ENCODE measurements around the gene RNU5D-1. TPM values are rescaled to one million over a fixed set of nuclear protein-coding genes. Genes with fewer than 3 reads are reported as not detected.

Gene RNU5D-1
- total and polyA plus RNA-seq, 10 of the 15 experiments (the other 5 are each of a cell fraction or from before 2014, with no cell fraction given): not detected

GRCh38 chr1:44694863-44695478 lies 36.0 kb downstream of the RNU5D-1 start (continued):
- TF ChIP-seq, protein P1, sequence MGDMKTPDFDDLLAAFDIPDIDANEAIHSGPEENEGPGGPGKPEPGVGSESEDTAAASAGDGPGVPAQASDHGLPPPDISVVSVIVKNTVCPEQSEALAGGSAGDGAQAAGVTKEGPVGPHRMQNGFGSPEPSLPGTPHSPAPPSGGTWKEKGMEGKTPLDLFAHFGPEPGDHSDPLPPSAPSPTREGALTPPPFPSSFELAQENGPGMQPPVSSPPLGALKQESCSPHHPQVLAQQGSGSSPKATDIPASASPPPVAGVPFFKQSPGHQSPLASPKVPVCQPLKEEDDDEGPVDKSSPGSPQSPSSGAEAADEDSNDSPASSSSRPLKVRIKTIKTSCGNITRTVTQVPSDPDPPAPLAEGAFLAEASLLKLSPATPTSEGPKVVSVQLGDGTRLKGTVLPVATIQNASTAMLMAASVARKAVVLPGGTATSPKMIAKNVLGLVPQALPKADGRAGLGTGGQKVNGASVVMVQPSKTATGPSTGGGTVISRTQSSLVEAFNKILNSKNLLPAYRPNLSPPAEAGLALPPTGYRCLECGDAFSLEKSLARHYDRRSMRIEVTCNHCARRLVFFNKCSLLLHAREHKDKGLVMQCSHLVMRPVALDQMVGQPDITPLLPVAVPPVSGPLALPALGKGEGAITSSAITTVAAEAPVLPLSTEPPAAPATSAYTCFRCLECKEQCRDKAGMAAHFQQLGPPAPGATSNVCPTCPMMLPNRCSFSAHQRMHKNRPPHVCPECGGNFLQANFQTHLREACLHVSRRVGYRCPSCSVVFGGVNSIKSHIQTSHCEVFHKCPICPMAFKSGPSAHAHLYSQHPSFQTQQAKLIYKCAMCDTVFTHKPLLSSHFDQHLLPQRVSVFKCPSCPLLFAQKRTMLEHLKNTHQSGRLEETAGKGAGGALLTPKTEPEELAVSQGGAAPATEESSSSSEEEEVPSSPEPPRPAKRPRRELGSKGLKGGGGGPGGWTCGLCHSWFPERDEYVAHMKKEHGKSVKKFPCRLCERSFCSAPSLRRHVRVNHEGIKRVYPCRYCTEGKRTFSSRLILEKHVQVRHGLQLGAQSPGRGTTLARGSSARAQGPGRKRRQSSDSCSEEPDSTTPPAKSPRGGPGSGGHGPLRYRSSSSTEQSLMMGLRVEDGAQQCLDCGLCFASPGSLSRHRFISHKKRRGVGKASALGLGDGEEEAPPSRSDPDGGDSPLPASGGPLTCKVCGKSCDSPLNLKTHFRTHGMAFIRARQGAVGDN (IDR thresholded peaks at IDR 0.05): no peak
- TF ChIP-seq TCF7 (IDR thresholded peaks at IDR 0.05; ENCODE audit: borderline replicate concordance) (no peak), RAD21 (IDR thresholded peaks at IDR 0.05; ENCODE audit: insufficient read depth, low read depth, low read length) (0 out of 2 replicates have a peak, but pooled peaks have one; percentile 12), E2F4 (IDR thresholded peaks at IDR 0.05; ENCODE audit: low read depth, low read length) (no peak), ZNF207 (IDR thresholded peaks at IDR 0.05; ENCODE audit: borderline replicate concordance) (no peak), IKZF2 (IDR thresholded peaks at IDR 0.05) (peak in 1 of 2 experiments; percentile 20; a peak in 1 of 4 replicates), GABPA (IDR thresholded peaks at IDR 0.05; ENCODE audit: low read depth) (no peak), FOXK2 (IDR thresholded peaks at IDR 0.05) (no peak), SMAD1 (IDR thresholded peaks at IDR 0.05; ENCODE audit: low read depth, partially characterized antibody) (no peak), JUNB (IDR thresholded peaks at IDR 0.05) (no peak), CBFB (IDR thresholded peaks at IDR 0.05; ENCODE audit: low read depth) (peak; percentile 69; the same call in 1 of the 2 replicates), TAF1 (IDR thresholded peaks at IDR 0.05; ENCODE audit: borderline replicate concordance, low read depth, low read length) (no peak), EZH2 (IDR thresholded peaks at IDR 0.05; ENCODE audit: borderline replicate concordance, control insufficient read depth, low read depth, low read length) (no peak), TBL1XR1 (IDR thresholded peaks at IDR 0.05; ENCODE audit: low read depth, low read length) (no peak), NKRF (conservative IDR thresholded peaks at IDR 0.05) (no peak)
- TF ChIP-seq, protein P2, sequence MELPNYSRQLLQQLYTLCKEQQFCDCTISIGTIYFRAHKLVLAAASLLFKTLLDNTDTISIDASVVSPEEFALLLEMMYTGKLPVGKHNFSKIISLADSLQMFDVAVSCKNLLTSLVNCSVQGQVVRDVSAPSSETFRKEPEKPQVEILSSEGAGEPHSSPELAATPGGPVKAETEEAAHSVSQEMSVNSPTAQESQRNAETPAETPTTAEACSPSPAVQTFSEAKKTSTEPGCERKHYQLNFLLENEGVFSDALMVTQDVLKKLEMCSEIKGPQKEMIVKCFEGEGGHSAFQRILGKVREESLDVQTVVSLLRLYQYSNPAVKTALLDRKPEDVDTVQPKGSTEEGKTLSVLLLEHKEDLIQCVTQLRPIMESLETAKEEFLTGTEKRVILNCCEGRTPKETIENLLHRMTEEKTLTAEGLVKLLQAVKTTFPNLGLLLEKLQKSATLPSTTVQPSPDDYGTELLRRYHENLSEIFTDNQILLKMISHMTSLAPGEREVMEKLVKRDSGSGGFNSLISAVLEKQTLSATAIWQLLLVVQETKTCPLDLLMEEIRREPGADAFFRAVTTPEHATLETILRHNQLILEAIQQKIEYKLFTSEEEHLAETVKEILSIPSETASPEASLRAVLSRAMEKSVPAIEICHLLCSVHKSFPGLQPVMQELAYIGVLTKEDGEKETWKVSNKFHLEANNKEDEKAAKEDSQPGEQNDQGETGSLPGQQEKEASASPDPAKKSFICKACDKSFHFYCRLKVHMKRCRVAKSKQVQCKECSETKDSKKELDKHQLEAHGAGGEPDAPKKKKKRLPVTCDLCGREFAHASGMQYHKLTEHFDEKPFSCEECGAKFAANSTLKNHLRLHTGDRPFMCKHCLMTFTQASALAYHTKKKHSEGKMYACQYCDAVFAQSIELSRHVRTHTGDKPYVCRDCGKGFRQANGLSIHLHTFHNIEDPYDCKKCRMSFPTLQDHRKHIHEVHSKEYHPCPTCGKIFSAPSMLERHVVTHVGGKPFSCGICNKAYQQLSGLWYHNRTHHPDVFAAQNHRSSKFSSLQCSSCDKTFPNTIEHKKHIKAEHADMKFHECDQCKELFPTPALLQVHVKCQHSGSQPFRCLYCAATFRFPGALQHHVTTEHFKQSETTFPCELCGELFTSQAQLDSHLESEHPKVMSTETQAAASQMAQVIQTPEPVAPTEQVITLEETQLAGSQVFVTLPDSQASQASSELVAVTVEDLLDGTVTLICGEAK (IDR thresholded peaks at IDR 0.05; ENCODE audit: borderline replicate concordance): no peak
- TF ChIP-seq, protein P3, sequence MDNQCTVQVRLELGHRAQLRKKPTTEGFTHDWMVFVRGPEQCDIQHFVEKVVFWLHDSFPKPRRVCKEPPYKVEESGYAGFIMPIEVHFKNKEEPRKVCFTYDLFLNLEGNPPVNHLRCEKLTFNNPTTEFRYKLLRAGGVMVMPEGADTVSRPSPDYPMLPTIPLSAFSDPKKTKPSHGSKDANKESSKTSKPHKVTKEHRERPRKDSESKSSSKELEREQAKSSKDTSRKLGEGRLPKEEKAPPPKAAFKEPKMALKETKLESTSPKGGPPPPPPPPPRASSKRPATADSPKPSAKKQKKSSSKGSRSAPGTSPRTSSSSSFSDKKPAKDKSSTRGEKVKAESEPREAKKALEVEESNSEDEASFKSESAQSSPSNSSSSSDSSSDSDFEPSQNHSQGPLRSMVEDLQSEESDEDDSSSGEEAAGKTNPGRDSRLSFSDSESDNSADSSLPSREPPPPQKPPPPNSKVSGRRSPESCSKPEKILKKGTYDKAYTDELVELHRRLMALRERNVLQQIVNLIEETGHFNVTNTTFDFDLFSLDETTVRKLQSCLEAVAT (IDR thresholded peaks at IDR 0.05): no peak
